CD14-positive monocyte (primary cell): ENCODE data around the gene ADRA2C. TPM values are rescaled to one million over a fixed set of nuclear protein-coding genes. Genes with fewer than 3 reads are reported as not detected.
"Not testable (repeated sequence)": the region's sequence is repeated elsewhere in the genome, so short reads cannot be mapped to it uniquely, and the experiment has no call there.

Experiments used
- DNase-seq, 3 donors: peaks; one replicate each; pipeline ENCODE4 v3.0.0-alpha.2; 2011 to 2022
- H2AFZ ChIP-seq: 2 replicates; pipeline ENCODE4 v1.6.0; 2012; ENCODE audit warnings: mild to moderate bottlenecking, low read depth, low read length, inconsistent platforms; ENCODE audit not compliant: insufficient read depth, poor library complexity, severe bottlenecking
- H3K27ac ChIP-seq, 2 donors: 1 replicate in 1 of 2; 2 replicates in 1 of 2; pipeline ENCODE4 v1.5.1; 2012 to 2013; ENCODE audit warnings: low read length in 2 of 2, control low read depth in 1 of 2, inconsistent platforms in 1 of 2, low read depth in 1 of 2, mild to moderate bottlenecking in 1 of 2
- H3K27me3 ChIP-seq, 2 donors: one replicate each; pipeline versions ENCODE4 v1.6.0 to v1.6.1; 2011 to 2013; ENCODE audit warnings: low read length in 2 of 2; ENCODE audit not compliant: control insufficient read depth in 2 of 2, insufficient read depth in 2 of 2
- H3K36me3 ChIP-seq, 2 donors: replicated peaks in 1 of 2; 1 replicate in 1 of 2; 2 replicates in 1 of 2; pipeline versions ENCODE4 v1.5.1 to v1.6.1; 2012 to 2013; ENCODE audit warnings: low read length in 2 of 2, control low read depth in 1 of 2, inconsistent platforms in 1 of 2, mild to moderate bottlenecking in 1 of 2; ENCODE audit not compliant: insufficient read depth in 2 of 2, control insufficient read depth in 1 of 2
- H3K4me1 ChIP-seq, 2 donors: 1 replicate in 1 of 2; 2 replicates in 1 of 2; pipeline versions ENCODE4 v1.5.1 to v1.6.1; 2012 to 2013; ENCODE audit warnings: low read length in 2 of 2, control low read depth in 1 of 2, inconsistent platforms in 1 of 2, mild to moderate bottlenecking in 1 of 2, moderate library complexity in 1 of 2; ENCODE audit not compliant: insufficient read depth in 2 of 2, control insufficient read depth in 1 of 2
- H3K4me2 ChIP-seq: replicated peaks from 2 replicates; pipeline ENCODE3; 2012; ENCODE audit warnings: low read length, moderate library complexity, mild to moderate bottlenecking; ENCODE audit not compliant: poor library complexity, severe bottlenecking; ENCODE audit errors: extremely low read depth
- H3K4me3 ChIP-seq, 3 experiments: fragments of 200-600 bp in 1 of 3; sonication (generic) in 1 of 3; replicated peaks in 1 of 3; 1 replicate in 2 of 3; 2 replicates in 1 of 3; pipeline ENCODE4 v1.5.1; 2011 to 2013; ENCODE audit warnings: low read length in 3 of 3, mild to moderate bottlenecking in 3 of 3, control low read depth in 2 of 3, low read depth in 2 of 3, inconsistent platforms in 1 of 3, moderate library complexity in 1 of 3
- H3K79me2 ChIP-seq: 2 replicates; pipeline ENCODE4 v1.6.0; 2012; ENCODE audit warnings: mild to moderate bottlenecking, control low read depth, inconsistent platforms, low read length, moderate library complexity; ENCODE audit not compliant: insufficient read depth
- H3K9ac ChIP-seq: 2 replicates; pipeline ENCODE4 v1.6.0; 2017; ENCODE audit warnings: low read length, mild to moderate bottlenecking; ENCODE audit not compliant: insufficient read depth, poor library complexity, severe bottlenecking
- H3K9me3 ChIP-seq, 2 donors: replicated peaks in 1 of 2; 1 replicate in 1 of 2; 2 replicates in 1 of 2; pipeline versions ENCODE4 v1.5.1 to v1.6.1; 2012 to 2013; ENCODE audit warnings: low read length in 2 of 2, control low read depth in 1 of 2; ENCODE audit not compliant: control insufficient read depth in 1 of 2, insufficient read depth in 1 of 2
- H4K20me1 ChIP-seq: 2 replicates; pipeline ENCODE4 v1.6.0; 2012; ENCODE audit warnings: mild to moderate bottlenecking, low read length, control low read depth, moderate library complexity; ENCODE audit not compliant: insufficient read depth
- H3K27ac Mint-ChIP-seq, 7 donors: one replicate each; pipeline ENCODE4 v1.8.0; 2020; ENCODE audit warnings: mild to moderate bottlenecking in 7 of 7, mixed read lengths in 7 of 7, moderate library complexity in 6 of 7, inconsistent platforms in 2 of 7
- H3K27me3 Mint-ChIP-seq, 3 donors: one replicate each; pipeline ENCODE4 v1.8.0; 2021 to 2022; ENCODE audit warnings: low read depth in 3 of 3, mild to moderate bottlenecking in 3 of 3, mixed read lengths in 3 of 3, moderate library complexity in 3 of 3, inconsistent platforms in 1 of 3
- H3K36me3 Mint-ChIP-seq, 2 donors: one replicate each; pipeline ENCODE4 v1.8.0; 2020; ENCODE audit warnings: mixed read lengths in 2 of 2, inconsistent platforms in 1 of 2, mild to moderate bottlenecking in 1 of 2
- H3K4me1 Mint-ChIP-seq: one replicate; pipeline ENCODE4 v1.8.0; 2020; ENCODE audit warnings: mild to moderate bottlenecking, mixed read lengths
- H3K4me3 Mint-ChIP-seq, 2 donors: one replicate each; pipeline ENCODE4 v1.8.0; 2020; ENCODE audit warnings: mild to moderate bottlenecking in 2 of 2, mixed read lengths in 2 of 2, moderate library complexity in 1 of 2
- H3K9me3 Mint-ChIP-seq, 7 donors: one replicate each; pipeline ENCODE4 v1.8.0; 2020 to 2022; ENCODE audit warnings: mixed read lengths in 7 of 7, mild to moderate bottlenecking in 6 of 7, moderate library complexity in 6 of 7, inconsistent platforms in 2 of 7
- CTCF ChIP-seq: fragments of 200-600 bp; IDR thresholded peaks from one replicate; pipeline ENCODE4 v1.8.0; 2022; ENCODE audit warnings: antibody characterized with exemption, mild to moderate bottlenecking
- WGBS: methylation state at CpG from one replicate; pipeline ENCODE4 v1.1.5; 2013; ENCODE audit warnings: missing lambda C conversion rate; ENCODE audit not compliant: insufficient coverage; 5-methylcytosine and 5-hydroxymethylcytosine counted together
- intact Hi-C, 2 donors: fragments of 100-400 bp; cut with micrococcal nuclease; formaldehyde crosslinking; loops; one replicate each; pipeline versions ENCODE4 v1.15.0 to v1.15.1; 2023
- polyA plus RNA-seq, 3 donors: library from polyadenylated mRNA; depleted of rRNA in 1 of 3; unstranded in 2 of 3; stranded (reverse) in 1 of 3; fragments of 300-500 nt in 2 of 3; fragments of >200 nt in 1 of 3; fragmentation: Illumina TruSeq in 2 of 3; gene quantifications; 1 replicate in 2 of 3; 2 replicates in 1 of 3; pipeline ENCODE4 v1.2.3, GENCODE V29; 2012 to 2021

Gene ADRA2C
- polyA plus RNA-seq, 3 donors = not detected

DNA sequence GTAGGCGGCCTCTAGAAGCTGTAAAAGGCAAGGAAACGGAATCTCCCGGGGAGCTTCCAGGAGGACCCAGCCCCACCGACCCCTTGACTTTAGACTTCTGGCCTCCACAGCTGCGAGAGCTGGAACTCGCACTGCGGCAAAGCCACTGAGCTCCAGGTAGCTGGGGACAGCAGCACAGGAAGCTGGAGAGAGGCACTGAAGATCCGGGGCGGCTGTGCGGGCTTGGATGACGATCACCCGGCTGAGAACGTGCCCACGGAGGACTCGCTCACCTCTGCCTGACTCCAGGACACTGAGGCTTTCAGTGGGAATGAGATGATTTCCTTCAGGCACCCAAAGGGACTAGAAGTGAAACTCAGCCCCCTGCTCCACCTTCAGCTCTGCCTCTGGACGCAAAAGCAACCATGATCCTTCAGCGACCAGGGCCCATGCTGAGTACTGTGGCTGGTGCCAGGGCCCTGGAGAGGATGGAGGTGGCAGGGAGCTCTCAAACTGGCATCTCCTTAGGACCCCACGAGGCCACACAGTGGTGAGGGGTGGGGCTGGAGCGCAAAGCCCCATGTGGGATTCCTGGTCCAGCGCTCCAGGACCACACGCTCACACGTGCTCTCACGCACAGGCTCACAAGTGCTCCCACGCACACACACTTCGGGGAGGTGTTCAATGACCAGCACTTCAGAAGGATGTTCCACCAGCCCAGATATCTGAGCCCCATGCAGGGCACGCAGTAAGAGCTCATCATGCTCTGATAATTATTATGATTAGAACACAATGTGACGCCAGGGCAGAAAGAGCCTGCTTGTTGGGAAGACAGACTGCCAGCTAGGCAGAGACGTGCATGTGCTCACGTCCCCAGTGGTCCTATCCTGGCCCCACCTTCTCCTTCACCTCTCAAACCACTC lies 47.2 kb downstream of the ADRA2C start:
- Histone ChIP-seq H3K4me1 (no peaks in the 10 kb centered on the region), H3K27ac (no peak overlapping the region), H3K27me3 (no peaks in the 10 kb centered on the region), H3K9me3 (no peaks in the 10 kb centered on the region), H3K4me3 (no peak overlapping the region), H4K20me1 (no peaks in the 10 kb centered on the region), H3K9ac (no peak overlapping the region), H2AFZ (no peak overlapping the region), H3K36me3 (no peaks in the 10 kb centered on the region), H3K79me2 (no peaks in the 10 kb centered on the region), H3K4me2 (no peak overlapping the region)
- H3K36me3 Mint-ChIP-seq = no peaks in the 10 kb centered on the region
- intact Hi-C loops = no loop called here
- H3K4me3 Mint-ChIP-seq = no peak overlapping the region
- peak overlapping the region in 1 of 7 donors; percentile 2 for H3K27ac Mint-ChIP-seq
- H3K4me1 Mint-ChIP-seq = no peaks in the 10 kb centered on the region
- 87% methylated on average over 25 of the region's 29 CpGs for WGBS
- H3K9me3 Mint-ChIP-seq = peaks cover 0 to 3% (median 0%) of the 10 kb centered on the region in 7 donors
- no peak for TF ChIP-seq CTCF
- peaks cover 3 to 8% (median 7%) of the 10 kb centered on the region in 3 donors for H3K27me3 Mint-ChIP-seq
- DNase-seq = no peak

DNA sequence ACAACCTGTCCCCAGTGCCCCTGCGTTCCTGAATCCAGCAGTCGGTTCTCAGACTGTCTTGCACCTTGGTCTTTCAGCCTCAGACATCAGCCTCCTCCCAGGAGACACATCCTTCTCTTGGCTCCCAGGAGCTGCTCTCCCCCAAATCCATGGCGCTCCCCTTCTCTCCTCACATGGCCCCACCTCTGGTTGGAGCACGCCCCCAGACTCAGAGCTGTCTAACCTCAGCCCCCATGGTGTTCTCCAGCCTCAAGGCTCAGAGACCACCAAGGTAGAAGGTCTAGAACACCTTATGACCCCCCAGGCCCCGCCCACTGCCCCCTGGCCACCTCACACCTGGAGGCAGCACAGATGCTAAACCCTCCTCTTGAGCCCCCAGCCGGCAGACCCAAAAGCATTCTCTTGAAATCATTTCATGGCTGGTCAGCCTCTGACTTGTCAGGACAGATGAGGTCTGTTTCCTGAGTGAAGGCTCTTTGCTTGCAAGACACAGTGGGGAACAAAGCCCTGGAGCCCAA lies 47.9 kb downstream of the ADRA2C start:
- no peak overlapping the region for H3K9ac ChIP-seq
- H3K4me1 ChIP-seq = no peaks in the 10 kb centered on the region
- peaks cover 0 to 3% (median 0%) of the 10 kb centered on the region in 7 donors for H3K9me3 Mint-ChIP-seq
- no peak for DNase-seq
- no peaks in the 10 kb centered on the region for H3K79me2 ChIP-seq
- H3K4me3 ChIP-seq = no peak overlapping the region
- no peaks in the 10 kb centered on the region for H3K36me3 Mint-ChIP-seq
- H2AFZ ChIP-seq = no peak overlapping the region
- H3K27ac Mint-ChIP-seq = peak overlapping the region in 1 of 7 donors; percentile 53
- H4K20me1 ChIP-seq = no peaks in the 10 kb centered on the region
- H3K27me3 ChIP-seq = no peaks in the 10 kb centered on the region
- 87% methylated on average over 4 of the region's 6 CpGs for WGBS
- no peak for TF ChIP-seq CTCF
- no peak overlapping the region for H3K4me2 ChIP-seq
- no peaks in the 10 kb centered on the region for H3K36me3 ChIP-seq
- no peaks in the 10 kb centered on the region for H3K9me3 ChIP-seq
- H3K4me3 Mint-ChIP-seq = no peak overlapping the region
- peaks cover 4 to 7% (median 6%) of the 10 kb centered on the region in 3 donors for H3K27me3 Mint-ChIP-seq
- intact Hi-C loops = no loop called here
- H3K4me1 Mint-ChIP-seq = no peaks in the 10 kb centered on the region
- no peak overlapping the region for H3K27ac ChIP-seq

- not testable (repeated sequence) for H3K36me3 Mint-ChIP-seq, H3K27me3 Mint-ChIP-seq, DNase-seq
Observed at GRCh38 chr4:3814838-3815237, 48.7 kb downstream of the ADRA2C start.

More at GRCh38 chr4:3814838-3815237, 48.7 kb downstream of the ADRA2C start:
- H3K9ac ChIP-seq, H3K4me1 ChIP-seq, H3K4me3 ChIP-seq, intact Hi-C loops, H3K4me1 Mint-ChIP-seq, H4K20me1 ChIP-seq, H3K27me3 ChIP-seq, H3K4me3 Mint-ChIP-seq, H2AFZ ChIP-seq, H3K9me3 Mint-ChIP-seq, H3K79me2 ChIP-seq, H3K36me3 ChIP-seq, H3K9me3 ChIP-seq, H3K4me2 ChIP-seq, H3K27ac ChIP-seq, H3K27ac Mint-ChIP-seq: not testable (repeated sequence)
